RPMI8226 (cell line): ENCODE results near the gene CARMIL1.
A peak's percentile ranks its signal among the peaks of the same experiment; 100 is the strongest.
"Not testable (repeated sequence)": the region's sequence is repeated elsewhere in the genome, so short reads cannot be mapped to it uniquely, and the experiment has no call there.

ENCODE experiments used
- DNase-seq: peaks from one replicate; pipeline ENCODE4 v3.0.0-alpha.2; 2015

CARMIL1 gene

DNA sequence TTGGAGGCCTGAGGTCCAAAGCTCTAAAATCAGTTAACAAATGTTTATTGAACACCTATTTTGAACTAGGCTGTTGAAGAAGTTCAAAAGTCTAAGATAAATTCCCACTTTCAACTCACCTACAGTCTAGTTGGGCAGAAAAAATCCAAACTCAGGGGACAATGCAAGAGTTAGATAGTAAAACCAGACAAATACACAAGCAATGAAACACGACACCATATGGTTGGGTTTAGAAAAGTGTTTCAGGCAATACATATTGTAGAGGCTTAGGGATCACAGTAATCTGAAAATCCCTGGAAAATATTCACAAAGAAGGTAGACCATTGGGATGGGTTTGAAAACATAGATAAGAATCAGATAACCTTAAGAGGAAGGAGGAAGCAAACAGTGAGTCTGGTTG, 1.3 kb upstream of the CARMIL1 start:
- no peak for DNase-seq

DNA sequence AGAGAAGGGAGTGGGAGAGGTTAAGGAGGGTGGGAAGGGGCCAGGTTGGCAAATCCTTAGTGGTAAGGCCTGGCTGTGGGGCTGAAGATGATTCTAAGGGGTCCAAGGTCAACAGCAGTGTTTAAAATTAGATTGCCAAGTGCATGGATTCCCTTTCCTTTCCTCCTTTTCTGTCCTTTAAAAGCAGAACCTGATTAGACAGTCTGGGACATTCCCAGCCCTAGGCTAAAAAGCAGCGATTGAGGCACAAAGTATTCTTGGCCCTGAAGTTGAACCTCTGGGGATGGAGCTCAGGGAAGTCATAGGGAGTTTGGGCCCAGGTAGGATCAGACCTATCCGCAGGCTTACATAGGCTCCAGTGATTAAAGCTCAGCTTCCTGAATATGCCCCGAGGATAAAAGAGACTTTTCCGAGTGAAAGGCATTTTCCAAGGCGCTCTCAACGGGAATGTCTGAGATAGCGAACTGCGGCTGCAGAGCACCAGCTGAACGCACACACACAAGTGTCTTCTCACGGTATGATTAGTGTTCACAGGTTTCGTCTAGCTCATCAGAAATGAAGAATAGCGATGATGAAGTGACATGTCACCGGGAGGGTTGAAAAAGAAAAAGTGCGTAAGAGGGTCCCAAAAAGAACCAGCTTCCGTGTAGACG, 787 bp upstream of the CARMIL1 start:
- DNase-seq = no peak

DNA sequence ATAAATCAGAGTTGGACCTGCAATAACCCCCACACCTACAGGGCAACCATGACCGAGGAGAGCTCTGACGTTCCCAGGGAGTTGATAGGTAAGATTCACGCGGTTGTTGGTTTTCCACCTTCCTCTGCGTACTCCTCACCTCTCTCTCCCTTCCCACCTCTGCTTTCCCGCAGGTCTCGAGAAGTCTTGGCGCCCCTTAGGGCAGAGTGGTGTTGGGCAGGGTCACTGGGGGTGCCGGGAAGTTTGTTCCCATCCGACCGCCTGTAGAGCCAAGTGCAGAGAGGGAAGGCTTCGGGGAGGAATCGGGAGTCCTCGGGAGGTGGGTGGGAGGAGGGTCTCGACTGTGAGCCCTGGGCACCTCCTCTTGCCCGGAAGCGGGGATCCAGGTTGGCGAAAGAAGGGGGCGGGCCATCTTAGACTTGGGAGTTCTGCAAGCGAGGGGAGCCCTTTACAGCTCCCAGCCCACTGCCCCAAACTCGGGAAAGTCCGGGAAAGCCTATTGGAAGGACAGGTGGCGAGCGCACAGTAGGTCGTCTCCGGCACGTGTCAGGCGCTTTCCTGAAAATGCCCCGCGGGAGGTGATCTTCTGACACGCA, 672 bp downstream of the CARMIL1 start:
- peak; percentile 46 for DNase-seq

DNA sequence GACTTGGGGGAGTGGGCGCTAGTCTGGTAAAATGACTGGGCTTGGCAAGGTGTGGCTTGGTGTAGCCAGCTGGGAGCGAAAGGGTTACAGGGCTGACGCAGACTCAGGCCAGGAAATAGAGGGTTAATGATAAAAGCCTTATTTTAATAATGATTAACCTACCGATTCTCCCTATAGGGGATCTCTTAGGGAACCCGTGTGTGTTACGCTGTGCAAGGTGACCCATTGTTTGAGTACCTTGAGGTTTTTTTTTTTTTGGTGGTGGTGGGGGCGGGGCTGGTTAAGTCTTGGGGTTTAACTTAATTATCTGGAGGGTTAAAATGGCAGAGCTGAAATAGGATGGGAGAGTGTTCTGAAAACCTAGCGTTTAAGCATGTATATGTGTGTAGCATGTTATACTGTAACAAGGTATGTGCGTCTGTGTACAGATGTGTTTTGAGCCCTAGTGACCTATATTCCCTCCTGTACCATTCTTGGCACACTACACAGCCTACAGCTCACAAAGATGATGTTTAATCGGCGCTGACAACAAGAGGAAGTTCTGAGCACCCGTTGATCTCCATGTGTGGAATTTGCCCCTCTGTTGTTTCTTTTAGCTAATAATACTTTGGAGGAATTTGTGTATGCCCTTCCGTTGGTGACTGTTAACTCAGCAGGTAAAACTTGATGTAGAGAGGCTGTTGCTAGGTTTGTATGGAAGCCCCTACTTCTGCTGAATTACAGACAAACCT, 1.3 kb downstream of the CARMIL1 start:
- peak; percentile 51 for DNase-seq

DNA sequence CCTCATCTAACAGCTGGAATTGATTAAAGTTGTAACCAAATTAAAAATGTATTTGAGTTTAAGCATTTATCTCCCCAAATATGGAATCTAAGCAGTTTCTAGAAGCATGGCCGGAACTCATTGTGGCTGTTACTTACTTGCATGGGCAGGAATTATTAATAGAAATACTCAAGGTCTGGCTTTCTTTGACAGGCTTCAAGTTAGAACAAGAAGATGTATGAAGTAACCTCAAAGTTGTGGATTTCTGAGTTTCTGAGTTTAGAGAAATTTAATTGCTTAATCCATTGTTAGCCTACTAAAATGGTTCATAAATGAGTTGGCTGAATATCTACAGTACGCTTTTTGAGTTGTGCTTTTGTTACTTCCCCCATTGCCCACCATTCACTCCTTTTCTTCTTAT, 7.7 kb downstream of the CARMIL1 start:
- no peak for DNase-seq

DNA sequence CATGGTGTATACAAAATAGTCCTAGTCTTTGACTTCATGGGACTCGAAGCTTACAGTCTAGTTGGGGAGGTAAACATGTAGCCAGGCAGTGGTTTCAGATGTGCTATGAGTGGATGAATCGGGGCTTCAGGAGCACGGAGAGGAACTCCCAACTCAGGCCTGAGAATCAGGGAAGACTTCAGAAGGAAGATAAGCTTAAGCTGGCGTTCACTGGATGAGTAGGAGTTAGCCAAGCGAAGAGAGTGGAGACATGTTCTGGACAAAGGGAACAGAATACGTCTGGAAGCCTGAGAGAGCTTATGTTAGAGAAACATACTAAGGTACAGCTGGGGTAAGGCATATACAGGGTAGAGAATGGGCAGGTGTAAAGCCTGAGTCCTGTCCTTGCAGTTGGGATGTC, 8.8 kb downstream of the CARMIL1 start:
- no peak for DNase-seq

DNA sequence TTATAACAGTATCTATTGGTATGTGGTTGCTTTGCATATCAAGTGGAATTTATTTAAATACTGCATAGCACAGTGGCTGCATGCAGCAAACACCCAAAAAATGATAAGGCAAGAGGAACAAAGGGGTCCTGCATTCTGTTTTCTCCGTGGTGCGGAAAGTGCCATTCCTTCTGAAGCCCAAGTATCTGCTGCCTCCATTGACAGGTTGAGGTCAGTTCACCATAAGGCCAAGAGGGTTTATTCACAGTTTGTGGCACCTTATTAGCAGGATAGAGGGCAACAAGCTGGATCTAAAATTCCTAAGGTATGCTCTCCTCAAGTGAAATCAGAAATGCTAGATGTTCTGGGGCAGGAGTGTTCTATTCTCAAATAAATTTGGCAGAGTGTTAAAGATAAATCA, 9.3 kb downstream of the CARMIL1 start:
- DNase-seq = no peak

DNA sequence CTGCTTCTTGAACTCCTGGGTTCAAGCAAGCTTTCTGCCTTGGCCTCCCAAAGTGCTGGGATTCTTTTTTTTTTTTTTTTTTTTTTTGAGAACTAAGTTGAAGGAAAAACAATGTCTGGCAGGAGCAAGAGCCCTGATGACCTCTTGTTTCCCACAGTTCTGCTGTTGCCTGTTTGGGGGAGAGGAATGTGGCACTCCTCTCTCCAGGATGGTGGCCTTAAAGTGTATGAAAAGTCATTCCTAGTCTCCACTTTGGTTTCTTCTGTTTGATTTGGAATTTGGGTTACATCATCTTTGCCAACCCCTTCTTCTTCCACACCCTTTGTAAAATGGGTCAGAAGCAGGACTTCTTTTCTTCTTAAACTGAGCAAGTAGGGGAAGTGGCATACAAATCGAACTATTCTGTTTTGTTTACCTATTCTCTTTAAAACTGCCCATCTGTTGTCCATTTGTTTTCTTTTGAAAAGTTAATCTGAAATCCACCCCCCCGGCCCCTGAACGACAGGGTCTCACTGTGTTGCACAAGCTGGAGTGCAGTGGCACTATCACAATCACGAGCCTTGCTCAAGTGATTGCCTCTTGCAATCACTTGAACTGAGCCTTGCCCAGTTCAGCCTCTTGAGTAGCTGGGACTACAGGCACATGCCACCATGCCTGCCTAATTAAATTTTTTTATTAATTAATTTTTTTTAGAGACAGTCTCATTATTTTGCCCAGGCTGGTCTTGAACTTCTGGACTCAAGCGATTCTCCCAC, 11.3 kb downstream of the CARMIL1 start:
- DNase-seq = no peak

DNA sequence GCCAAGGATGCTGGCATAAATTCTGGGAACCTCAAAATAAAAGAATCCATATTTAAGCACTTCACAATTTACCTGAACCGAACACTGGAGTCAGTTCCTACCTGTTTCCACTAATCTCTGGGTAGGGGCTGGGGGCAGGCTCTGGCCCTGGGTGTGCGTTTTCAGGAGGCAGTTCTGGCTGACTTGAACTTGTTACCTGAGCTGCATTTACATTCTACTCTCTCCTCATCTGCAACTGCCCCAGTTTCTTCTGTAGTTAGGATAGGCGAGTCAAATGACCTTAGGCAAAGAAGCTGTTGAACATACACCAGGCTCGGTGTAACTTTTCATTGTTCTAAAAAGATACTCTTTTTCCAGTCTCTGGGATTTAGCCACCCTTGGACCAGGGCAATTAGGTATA, 13.2 kb downstream of the CARMIL1 start:
- DNase-seq = no peak

DNA sequence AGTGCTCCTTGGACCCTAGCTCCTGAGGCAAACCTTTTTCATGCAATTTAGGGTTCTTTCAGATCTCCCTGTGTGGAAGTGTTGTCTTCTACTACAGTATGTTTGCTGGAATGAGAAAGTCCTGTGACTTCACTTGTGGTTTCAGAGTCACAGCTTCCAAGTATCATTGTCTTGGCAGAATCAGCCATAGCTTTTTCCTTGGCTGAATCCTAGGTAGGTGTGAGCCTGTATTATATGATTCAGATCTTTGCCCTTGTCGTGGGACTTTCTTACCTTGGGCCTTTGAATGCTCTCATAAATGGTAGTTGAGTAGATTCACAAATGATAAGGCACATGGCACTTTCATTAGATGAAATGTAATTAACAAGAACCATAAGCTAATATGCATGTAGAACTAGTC, 16.5 kb downstream of the CARMIL1 start:
- DNase-seq = no peak

DNA sequence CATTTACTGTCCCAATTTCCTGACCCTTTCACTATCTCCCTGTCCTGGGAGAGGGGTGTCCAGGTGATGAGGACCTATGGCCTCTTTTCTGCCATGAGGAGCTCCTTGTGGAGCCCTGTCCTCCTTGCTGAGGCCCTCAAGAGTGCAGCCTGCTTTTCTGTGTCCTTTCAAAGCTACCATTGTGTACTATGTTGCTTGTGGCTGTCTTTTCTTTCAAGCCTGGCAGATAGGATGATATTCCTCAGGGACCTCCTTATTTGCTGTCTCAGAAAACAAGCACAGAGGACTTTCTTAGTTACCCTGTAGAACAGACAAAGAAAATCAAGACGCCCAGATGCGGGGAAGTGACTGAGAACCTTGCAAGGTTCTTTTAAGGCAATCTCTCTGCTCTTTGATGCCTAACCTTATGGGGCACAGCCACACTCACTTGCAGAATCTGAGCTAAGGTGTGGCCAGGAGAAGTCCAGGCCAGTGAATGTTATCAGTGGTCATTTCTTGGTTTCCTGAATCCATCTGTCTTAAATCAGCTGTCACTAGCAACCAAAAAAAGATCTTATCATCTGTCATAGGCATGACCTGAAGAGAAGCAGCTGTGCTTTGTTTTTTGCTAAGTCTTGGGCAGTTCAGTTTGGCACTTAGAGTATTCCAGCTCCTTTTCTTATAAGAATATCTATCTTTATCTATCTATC, 17.2 kb downstream of the CARMIL1 start:
- no peak for DNase-seq

DNA sequence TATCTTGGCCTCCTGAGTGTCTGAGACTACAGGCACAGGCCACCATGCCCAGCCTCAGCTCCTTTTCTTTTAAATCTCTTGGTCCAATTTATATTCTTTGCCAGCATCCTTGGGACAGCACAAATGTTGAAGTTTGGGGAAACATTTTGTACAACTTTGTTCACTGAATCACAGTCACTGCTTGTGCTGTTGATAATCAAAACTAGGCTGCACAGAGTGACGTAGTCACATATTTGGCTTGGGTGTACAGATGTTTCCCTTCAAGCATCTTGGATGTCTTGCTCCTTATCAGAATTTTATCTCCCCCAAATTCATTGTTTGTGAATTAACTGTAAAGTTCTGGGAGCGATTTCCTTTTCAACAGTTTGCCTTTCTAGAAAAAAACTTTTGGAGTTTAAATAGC, 17.9 kb downstream of the CARMIL1 start:
- DNase-seq = no peak

DNA sequence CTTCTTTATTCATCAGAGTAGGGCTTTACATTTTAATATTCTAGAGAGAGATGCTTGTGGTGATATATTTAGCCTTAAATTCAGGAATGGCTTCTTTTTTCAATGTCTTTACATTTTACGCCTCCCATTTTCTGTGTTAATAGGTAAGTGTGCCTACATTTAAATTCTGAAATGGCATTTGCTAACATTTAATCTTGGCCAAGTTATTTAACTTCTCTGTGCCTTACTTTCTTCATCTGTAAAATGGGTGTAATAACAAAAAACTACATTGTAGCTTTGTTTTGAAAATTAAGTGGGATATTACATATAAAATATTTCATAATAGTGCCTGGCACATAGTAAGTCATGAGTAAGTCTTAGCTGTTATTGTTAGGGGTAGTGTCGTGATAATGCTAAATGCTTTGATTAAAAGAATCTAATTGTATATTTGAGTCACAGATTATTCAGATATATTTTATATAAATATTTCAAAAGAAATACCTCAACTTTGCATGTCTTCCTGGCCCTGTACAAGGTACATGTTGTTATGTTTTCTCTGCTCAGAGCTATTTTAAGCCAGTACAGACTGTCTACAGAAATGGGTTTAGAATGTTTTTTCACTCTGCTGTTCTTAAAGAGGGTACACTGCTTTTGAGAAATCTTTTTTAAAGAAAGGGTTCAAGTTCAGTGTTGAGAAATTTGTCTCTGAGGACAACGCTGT, 18.8 kb downstream of the CARMIL1 start:
- no peak for DNase-seq

DNA sequence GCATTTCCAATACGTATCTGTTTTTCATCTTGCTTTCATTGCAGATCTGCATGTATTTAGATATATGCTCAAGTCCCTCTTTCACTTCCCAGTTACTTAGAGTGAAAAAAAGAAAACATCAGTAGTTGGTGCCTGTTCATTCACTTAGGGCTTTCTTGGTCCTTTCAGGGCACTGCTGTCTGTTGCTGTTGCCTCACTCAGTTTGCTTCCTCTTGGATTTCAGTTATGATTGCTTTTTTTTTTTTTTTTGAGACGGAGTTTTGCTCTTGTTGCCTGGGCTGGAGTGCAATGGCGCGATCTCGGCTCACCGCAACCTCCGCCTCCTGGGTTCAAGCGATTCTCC, 19.3 kb downstream of the CARMIL1 start:
- DNase-seq = not testable (repeated sequence)

DNA sequence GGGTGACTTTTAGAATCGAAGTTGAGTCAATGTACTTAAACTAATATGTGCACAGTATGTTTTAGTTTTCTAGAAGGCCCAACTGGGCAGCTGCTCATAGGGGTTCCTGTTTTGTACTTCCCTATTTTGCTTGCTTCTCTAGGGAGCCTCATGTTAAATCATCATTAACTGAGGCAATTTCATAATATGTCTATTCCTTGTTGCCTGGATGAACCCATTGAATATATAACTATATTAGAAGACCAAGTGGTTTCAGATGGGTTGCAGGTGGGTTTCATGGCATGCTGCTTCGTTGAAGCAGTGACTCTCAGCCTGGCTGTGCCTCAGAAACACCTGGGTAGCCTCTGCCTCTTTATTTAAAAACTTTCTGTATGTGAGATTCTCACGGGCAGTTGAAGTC, 22.2 kb downstream of the CARMIL1 start:
- peak; percentile 60 for DNase-seq

DNA sequence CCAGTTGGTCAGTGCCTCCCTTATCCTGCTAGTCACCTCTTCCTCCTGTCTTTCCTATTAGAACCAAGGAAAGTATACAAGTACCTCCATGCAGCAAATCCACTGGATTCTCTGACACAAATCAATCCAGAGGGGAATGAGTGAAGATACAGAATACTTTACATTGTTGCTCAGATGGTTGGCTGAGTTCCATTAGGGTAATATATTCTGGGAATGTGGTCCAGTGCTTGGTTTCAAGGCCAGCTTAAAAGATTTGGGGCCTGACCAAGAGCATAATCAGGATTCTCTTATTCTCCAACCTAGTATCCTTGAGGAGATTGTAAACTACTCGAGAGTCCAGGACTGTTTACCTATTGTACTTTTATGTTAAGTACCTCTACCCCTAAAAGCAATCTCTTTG, 23.0 kb downstream of the CARMIL1 start:
- DNase-seq = no peak

DNA sequence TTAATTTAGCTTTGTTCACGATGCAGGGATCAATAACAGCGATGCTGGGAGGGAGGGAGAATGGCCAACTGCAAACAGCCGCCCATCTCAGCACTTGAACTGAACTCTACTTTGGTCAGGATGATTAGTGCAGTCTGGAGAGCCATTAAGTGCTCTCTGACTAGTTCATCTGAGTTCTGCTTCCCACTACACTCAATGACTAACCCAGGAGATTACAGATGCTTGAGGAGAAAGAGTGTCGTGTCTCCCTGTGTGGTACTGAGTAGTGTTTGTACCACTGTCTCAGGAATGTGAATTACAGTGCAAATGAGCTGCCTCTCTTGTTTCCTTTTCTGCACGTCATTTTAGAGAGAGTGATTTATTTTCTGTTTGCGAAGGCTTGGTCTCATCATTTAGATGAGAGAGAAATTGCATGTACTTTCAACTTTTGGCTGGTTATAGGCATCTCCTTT, 23.5 kb downstream of the CARMIL1 start:
- no peak for DNase-seq

DNA sequence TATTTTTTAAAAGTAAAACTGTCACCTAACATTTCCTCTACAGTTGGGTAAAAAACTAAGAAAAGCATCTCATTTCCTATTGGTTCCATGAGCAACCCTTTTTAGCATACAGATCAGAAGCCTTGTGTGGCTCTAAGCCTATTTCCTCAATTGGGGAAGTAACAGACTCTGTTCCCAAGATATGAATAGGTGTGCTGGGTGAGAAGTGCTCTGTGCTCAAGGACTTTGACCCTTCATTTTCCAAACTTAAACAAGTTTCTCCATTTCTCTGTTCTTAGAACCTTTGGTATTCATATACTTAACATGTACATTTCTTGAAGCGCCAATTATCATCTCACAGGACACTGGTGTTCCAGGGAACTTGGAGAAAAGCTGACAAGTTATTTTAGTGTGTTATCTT, 24.1 kb downstream of the CARMIL1 start:
- DNase-seq = no peak

DNA sequence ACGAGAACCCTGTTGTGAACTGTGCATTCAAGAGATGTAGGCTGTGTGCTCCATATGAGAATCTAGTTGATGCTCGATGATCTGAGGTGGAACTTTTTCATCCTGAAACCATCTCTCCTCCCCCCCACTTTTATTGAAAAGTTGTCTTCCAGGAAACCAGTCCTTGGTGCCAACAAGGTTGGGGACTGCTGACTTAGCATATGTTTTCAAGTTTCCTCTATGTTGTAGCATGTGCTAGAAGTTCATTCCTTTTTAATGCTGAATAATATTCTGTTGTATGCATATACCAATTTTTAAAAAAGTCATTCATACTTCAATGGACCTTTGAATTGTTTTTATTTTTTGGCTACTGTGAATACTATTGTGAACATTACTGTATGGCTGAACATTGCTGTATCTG, 27.2 kb downstream of the CARMIL1 start:
- no peak for DNase-seq

DNA sequence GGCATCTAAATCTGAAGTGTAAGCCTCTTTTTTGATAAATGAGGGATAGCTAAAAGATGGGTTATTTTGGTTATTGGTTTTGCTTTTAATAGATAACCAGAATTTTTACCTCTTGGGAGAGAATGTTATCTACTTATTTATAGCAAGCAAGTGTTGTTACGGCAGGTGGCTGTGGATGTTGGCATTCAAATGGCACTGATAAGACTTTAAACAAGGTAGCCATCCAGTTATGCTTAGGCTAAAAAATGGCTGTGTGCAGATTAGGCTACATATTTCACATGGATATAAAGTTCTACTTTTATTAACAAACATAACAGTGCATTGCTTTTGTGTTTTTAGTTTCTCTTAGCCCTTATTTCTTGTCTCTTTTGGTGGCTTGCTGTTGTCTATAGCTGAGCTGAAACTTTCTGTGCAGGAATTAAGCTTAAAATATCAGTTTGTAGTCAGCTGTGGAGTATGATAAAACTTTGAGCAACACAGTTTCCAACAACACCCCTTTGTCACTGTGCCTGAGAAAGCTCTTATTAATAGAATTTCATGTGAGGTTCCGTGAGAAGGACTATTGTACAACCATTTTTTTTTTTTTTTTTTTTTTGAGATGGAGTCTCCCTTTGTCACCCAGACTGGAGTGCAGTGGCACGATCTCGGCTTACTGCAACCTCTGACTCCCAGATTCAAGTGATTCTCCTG, 28.8 kb downstream of the CARMIL1 start:
- no peak for DNase-seq

DNA sequence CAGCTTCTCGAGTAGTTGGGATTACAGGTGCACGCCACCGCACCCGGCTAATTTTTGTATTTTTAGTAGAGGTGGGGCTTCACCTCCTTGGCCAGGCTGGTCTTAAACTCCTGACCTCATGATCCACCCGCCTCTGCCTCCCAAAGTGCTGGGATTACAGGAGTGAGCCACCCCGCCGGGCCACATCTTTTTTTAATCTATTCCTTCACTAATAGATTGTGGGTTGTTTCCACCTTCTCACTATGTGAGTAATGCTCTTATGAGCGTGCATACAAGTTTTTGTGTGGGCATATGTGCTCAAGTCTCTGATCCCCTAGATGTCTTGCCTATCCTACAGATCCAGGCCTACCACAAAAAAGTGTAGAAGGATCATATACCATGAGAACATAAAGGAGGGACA, 30.7 kb downstream of the CARMIL1 start:
- DNase-seq = no peak

DNA sequence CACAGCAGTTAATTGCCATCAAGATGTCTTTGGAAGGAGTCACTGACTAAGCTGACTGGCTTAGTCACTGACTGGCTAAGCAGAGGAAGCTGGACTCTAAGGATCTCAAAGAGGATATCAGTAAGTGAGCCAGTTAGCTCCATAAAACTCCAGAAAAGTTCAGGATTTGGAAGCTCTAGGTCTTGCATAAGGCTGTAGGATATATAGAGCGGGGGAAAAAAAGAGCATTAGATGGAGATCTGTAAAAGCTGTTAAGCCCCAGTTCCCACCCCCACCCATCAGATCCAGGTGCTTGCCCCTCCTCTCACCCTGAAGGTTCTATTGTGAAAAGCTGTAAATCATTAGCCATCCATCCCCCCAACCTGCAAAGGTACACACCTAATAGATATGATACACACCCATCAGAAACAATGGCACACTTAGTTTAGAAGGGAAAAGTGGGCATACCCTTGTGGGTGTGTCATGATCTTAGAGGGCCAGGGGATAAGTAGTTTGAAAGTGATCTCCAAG, 32.2 kb downstream of the CARMIL1 start:
- DNase-seq = no peak
